Transverse colon (tissue), 4 donors: Measurements from ENCODE around the gene LKAAEAR1. TPM values are rescaled to one million over a fixed set of nuclear protein-coding genes. Genes with fewer than 3 reads are reported as not detected.
A peak's percentile ranks its signal among the peaks of the same experiment; 100 is the strongest.

Source experiments
- DNase-seq: peaks from one replicate; pipeline ENCODE4 v3.0.0-alpha.2; 2019
- H3K27ac ChIP-seq, 4 donors: fragments of 200-600 bp; sonication (generic); 2 replicates each; pipeline ENCODE4 v1.5.1; 2016 to 2018; ENCODE audit warnings: inconsistent platforms in 4 of 4
- H3K27me3 ChIP-seq: fragments of 200-600 bp; sonication (generic); 2 replicates; pipeline ENCODE4 v1.5.1; 2017; ENCODE audit warnings: inconsistent platforms
- H3K36me3 ChIP-seq, 4 donors: fragments of 200-600 bp; sonication (generic); 2 replicates each; pipeline ENCODE4 v1.5.1; 2017 to 2019; ENCODE audit warnings: inconsistent platforms in 4 of 4
- H3K4me1 ChIP-seq, 4 donors: fragments of 200-600 bp; sonication (generic); 2 replicates each; pipeline ENCODE4 v1.5.1; 2017 to 2020; ENCODE audit warnings: inconsistent platforms in 4 of 4
- H3K4me3 ChIP-seq, 4 donors: fragments of 200-600 bp; sonication (generic); 1 replicate in 1 of 4; 2 replicates in 3 of 4; pipeline versions ENCODE4 v1.5.1 to v1.6.1; 2017 to 2019; ENCODE audit warnings: inconsistent platforms in 4 of 4
- H3K9me3 ChIP-seq, 2 donors: fragments of 200-600 bp; sonication (generic); 2 replicates each; pipeline ENCODE4 v1.5.1; 2017 to 2019; ENCODE audit warnings: inconsistent platforms in 2 of 2
- CTCF ChIP-seq, 5 experiments: fragments of 200-600 bp in 3 of 5; fragments of 450-650 bp in 2 of 5; sonication (generic) in 3 of 5; IDR thresholded peaks; 1 replicate in 2 of 5; 2 replicates in 3 of 5; pipeline ENCODE4 v1.5.1; 2016 to 2017; ENCODE audit warnings: antibody characterized with exemption in 5 of 5, inconsistent platforms in 3 of 5, mild to moderate bottlenecking in 2 of 5, moderate library complexity in 1 of 5
- EP300 ChIP-seq: sonication (generic); formaldehyde crosslinking; IDR thresholded peaks from one replicate; pipeline ENCODE4 v1.6.1; 2017; ENCODE audit warnings: antibody characterized with exemption, low read depth
- POLR2A ChIP-seq: fragments of 450-650 bp; IDR thresholded peaks from one replicate; pipeline ENCODE4 v1.6.1; 2016; ENCODE audit warnings: antibody characterized with exemption, mild to moderate bottlenecking, moderate library complexity
- POLR2AphosphoS5 ChIP-seq, 3 donors: sonication (generic); formaldehyde crosslinking; IDR thresholded peaks; one replicate each; pipeline ENCODE4 v1.6.1; 2016; ENCODE audit warnings: antibody characterized with exemption in 3 of 3
- WGBS, 2 donors: methylation state at CpG; one replicate each; pipeline ENCODE4 v1.1.5; 2018; ENCODE audit warnings: low coverage in 1 of 2; 5-methylcytosine and 5-hydroxymethylcytosine counted together
- in situ Hi-C, 4 donors: fragments of 200-750 bp; cut with MboI; loops; one replicate each; pipeline versions ENCODE4 v1.15.0 to v1.15.1; 2017; ENCODE audit warnings: low sequenced_read_pairs in 3 of 4, low pct_ligation_motif_present in 1 of 4, low pct_unique_long_range_greater_than_20kb in 1 of 4
- intact Hi-C: fragments of 100-400 bp; cut with DNase I; formaldehyde crosslinking; loops from one replicate; pipeline ENCODE4 v1.15.1; 2023; ENCODE audit warnings: low total_unique reads
- total RNA-seq, 4 donors: library from RNA; depleted of rRNA; stranded (reverse); fragments of >200 nt; gene quantifications; one replicate each; pipeline ENCODE4 v1.1.0, GENCODE V29; 2016

LKAAEAR1 gene
- total RNA-seq = not detected

- DNase-seq = no peak
- peak within 1 kb of the TSS; percentile 16 to 59 (median 40) for H3K4me3 ChIP-seq
- H3K36me3 ChIP-seq = no peaks in the 10 kb centered on the region
- WGBS, 2 donors = 16% methylated on average over 15 of the region's 86 CpGs; no CpG with 5 or more reads in 1 of the 2 donors
- no peaks in the 10 kb centered on the region for H3K9me3 ChIP-seq
- in situ Hi-C loops = no loop called here
- H3K27ac ChIP-seq = no peak within 1 kb of the TSS
- intact Hi-C loops = no loop called here
- TF ChIP-seq POLR2A (no peak), POLR2AphosphoS5 (IDR thresholded peaks at IDR 0.05) (no peak), CTCF (IDR thresholded peaks at IDR 0.05) (no peak), EP300 (no peak)
- H3K4me1 ChIP-seq = peaks cover 6 to 34% (median 18%) of the 10 kb centered on the region in 4 donors
- H3K27me3 ChIP-seq = peaks cover 65% of the 10 kb centered on the region
These were observed at the start of gene LKAAEAR1 for GRCh38 chr20:64083804-64084684. TSS of gene LKAAEAR1 (minus strand) at chr20:64084398. CDS start at chr20:64084219, 179 bp downstream.

GRCh38 chr20:64131406-64131805, 47.2 kb upstream of the LKAAEAR1 start:
- 72% methylated on average over 4 of the region's 4 CpGs; no CpG with 5 or more reads in 1 of the 2 donors for WGBS, 2 donors
- no peaks in the 10 kb centered on the region for H3K36me3 ChIP-seq

GRCh38 chr20:64130876-64131275, 46.7 kb upstream of the LKAAEAR1 start:
- DNase-seq = no peak
- intact Hi-C loops (no loop called here), in situ Hi-C loops (no loop called here)
- Histone ChIP-seq H3K27ac (no peak overlapping the region), H3K4me3 (no peak overlapping the region), H3K36me3 (no peaks in the 10 kb centered on the region), H3K9me3 (no peaks in the 10 kb centered on the region), H3K27me3 (peaks cover 22% of the 10 kb centered on the region), H3K4me1 (no peaks in the 10 kb centered on the region)
- TF ChIP-seq POLR2A = no peak
- TF ChIP-seq POLR2AphosphoS5 (IDR thresholded peaks at IDR 0.05) = no peak
- TF ChIP-seq EP300 = no peak
- WGBS, 2 donors = 71 to 80% methylated on average over 6 to 10 of the region's 10 CpGs

More at GRCh38 chr20:64131406-64131805, 47.2 kb upstream of the LKAAEAR1 start:
- in situ Hi-C loops = no loop called here
- Histone ChIP-seq H3K9me3 (no peaks in the 10 kb centered on the region), H3K27me3 (peaks cover 22% of the 10 kb centered on the region), H3K4me3 (no peak overlapping the region), H3K4me1 (no peaks in the 10 kb centered on the region), H3K27ac (no peak overlapping the region)
- no peak for TF ChIP-seq EP300
- no peak for TF ChIP-seq CTCF (IDR thresholded peaks at IDR 0.05)
- TF ChIP-seq POLR2AphosphoS5 (IDR thresholded peaks at IDR 0.05) = no peak
- TF ChIP-seq POLR2A = no peak
- intact Hi-C loops = no loop called here
- DNase-seq = no peak

GRCh38 chr20:64130271-64130670, 46.1 kb upstream of the LKAAEAR1 start:
- intact Hi-C loops = no loop called here
- DNase-seq = no peak

More at GRCh38 chr20:64130271-64130670, 46.1 kb upstream of the LKAAEAR1 start:
- Histone ChIP-seq H3K9me3 (no peaks in the 10 kb centered on the region), H3K27me3 (peaks cover 22% of the 10 kb centered on the region), H3K4me3 (no peak overlapping the region), H3K36me3 (no peaks in the 10 kb centered on the region), H3K27ac (no peak overlapping the region), H3K4me1 (no peaks in the 10 kb centered on the region)
- no peak for TF ChIP-seq CTCF (IDR thresholded peaks at IDR 0.05)
- TF ChIP-seq POLR2A = no peak
- no peak for TF ChIP-seq POLR2AphosphoS5 (IDR thresholded peaks at IDR 0.05)
- TF ChIP-seq EP300 = no peak
- in situ Hi-C loops = no loop called here
- WGBS, 2 donors = 51 to 68% methylated on average over 3 to 5 of the region's 5 CpGs
